AG09309 (cell line): Measurements from ENCODE around the gene RELA.

Source experiments
- DNase-seq: peaks from one replicate; pipeline ENCODE4 v3.0.0-alpha.2; 2010; ENCODE audit warnings: low read depth
- H3K4me3 ChIP-seq: 2 replicates; pipeline ENCODE4 v1.5.1; 2011; ENCODE audit warnings: mild to moderate bottlenecking, low read depth, low read length, moderate library complexity; ENCODE audit not compliant: control insufficient read depth
- CTCF ChIP-seq: IDR thresholded peaks from 2 replicates; pipeline ENCODE4 v1.5.1; 2011; ENCODE audit warnings: mild to moderate bottlenecking, low read depth, low read length, inconsistent platforms; ENCODE audit not compliant: insufficient read depth, control insufficient read depth; ENCODE audit errors: missing control alignments

RELA gene

GRCh38 chr11:65648997-65649493 is 13.7 kb downstream of the RELA start:
- H3K4me3 ChIP-seq, result no peak overlapping the region
- no peak for DNase-seq
- TF ChIP-seq CTCF, result no peak

DNA sequence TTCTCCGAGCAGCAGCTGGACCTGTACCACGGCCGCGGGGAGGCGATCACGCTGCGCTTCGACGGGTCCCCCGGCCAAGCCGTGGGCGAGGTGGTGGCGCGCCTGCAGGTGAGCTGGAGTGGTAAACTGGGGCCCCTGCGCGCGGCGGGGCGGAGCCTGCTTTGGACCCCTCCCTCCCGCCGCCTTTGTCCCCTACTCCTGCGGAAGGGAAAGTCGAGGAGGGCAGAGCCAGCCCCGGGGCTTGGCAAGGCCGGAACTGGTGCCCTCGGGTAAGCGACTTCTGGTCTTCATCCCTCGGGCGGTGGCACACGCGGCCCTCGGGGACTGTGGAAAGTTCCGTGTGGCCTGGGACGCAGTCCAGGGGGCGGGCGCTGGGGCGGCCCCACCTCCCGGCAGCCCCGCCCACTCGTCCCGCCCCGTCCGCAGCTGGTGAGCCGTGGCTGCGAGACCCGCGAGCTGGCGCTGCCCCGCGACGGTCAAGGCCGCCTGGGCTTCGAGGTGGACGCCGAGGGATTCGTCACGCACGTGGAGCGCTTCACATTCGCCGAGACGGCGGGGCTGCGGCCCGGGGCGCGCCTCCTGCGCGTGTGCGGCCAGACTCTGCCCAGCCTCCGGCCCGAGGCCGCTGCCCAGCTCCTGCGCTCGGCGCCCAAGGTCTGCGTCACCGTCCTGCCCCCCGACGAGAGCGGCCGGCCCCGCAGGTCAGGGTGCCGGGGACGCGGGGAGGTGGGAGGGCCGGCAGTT is 15.6 kb downstream of the RELA start:
- TF ChIP-seq CTCF, result no peak
- H3K4me3 ChIP-seq, result no peak overlapping the region
- no peak for DNase-seq

DNA sequence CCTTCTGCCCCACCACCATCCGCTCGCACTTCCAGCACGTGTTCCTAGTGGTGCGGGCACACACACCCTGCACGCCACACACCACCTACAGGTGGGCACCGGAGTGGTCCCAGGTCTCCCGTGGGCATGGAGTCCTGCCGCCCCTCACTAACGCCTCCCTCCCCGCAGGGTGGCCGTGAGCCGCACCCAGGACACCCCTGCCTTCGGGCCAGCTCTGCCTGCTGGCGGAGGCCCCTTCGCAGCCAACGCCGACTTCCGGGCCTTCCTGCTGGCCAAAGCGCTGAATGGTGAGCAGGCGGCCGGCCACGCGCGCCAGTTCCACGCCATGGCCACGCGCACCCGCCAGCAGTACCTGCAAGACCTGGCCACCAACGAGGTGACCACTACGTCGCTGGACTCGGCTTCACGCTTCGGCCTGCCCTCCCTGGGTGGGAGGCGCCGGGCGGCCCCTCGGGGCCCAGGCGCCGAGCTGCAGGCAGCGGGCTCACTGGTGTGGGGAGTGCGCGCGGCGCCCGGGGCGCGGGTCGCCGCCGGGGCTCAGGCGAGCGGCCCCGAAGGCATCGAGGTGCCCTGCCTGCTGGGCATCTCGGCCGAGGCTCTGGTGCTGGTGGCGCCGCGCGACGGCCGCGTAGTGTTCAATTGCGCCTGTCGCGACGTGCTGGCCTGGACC is 16.3 kb downstream of the RELA start:
- DNase-seq, result no peak
- no peak for TF ChIP-seq CTCF
- H3K4me3 ChIP-seq, result no peak overlapping the region

- DNase-seq, result no peak
- H3K4me3 ChIP-seq, result no peak overlapping the region
- TF ChIP-seq CTCF, result no peak
Observed at GRCh38 chr11:65645710-65646109, 17.0 kb downstream of the RELA start.

DNA sequence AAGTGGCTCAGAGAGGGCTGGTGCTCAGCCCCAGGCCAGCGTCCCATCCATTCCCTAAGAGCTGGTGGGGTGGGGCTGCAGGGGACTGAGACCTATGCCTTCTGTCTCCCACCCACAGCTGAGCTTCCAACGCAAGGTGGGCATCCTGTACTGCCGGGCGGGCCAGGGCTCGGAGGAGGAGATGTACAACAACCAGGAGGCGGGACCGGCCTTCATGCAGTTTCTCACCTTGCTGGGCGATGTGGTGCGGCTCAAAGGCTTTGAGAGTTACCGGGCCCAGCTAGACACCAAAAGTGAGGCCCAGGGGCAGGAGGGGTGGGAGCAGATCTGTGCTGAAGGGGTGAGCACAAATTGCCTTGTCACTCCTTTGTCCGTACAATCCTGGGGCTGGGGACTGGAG is 17.9 kb downstream of the RELA start:
- DNase-seq, result no peak
- no peak overlapping the region for H3K4me3 ChIP-seq
- TF ChIP-seq CTCF, result no peak

- H3K4me3 ChIP-seq, result no peak overlapping the region
- no peak for DNase-seq
- no peak for TF ChIP-seq CTCF
Observed at GRCh38 chr11:65643971-65644370, 18.7 kb downstream of the RELA start.
